22Rv1 (cell line): ENCODE measurements around the gene DPEP1.

Source experiments
- ZFX ChIP-seq: fragments of 450-650 bp; IDR thresholded peaks from 2 replicates; pipeline ENCODE4 v1.6.1; 2017; ENCODE audit warnings: antibody characterized with exemption, borderline replicate concordance
- TF ChIP-seq, protein P1 (sequence below): fragments of 450-650 bp; IDR thresholded peaks from 2 replicates; pipeline ENCODE4 v1.5.1; 2017; ENCODE audit warnings: mild to moderate bottlenecking

DNA sequence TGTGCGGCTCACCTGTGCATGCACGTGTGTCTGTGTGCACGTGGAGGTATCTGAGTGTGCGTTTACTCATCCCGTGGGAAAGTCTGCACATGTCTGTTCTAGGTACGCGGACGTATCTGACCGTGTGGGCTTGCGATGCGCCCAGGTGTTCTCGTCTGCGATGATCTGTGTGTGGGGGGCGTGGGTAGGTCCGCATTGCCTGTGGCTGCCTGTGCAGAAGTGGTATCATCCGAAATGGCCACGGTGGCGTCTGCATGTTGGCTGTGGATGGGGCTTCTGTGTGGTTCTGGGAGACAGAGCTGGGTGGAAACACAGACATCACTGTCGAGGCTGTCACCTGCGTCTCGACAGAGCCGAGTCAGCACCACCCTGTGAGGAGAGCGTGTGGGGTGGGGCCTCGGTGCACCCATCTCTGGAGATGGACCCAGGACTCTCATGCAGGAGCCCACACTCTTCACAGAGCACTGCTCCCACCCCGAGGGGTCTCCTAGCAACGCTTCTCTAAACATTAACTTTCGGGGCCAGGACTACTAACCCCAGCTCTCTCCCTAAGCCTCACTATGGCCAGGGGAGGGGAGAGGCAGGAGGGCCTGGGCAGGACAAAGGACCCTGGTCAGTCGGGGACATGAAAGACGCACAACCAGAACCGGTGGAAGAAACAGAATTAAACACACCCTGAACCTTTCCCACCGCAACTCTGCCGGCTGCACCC lies 8.4 kb downstream of the DPEP1 start:
- TF ChIP-seq, protein P1, sequence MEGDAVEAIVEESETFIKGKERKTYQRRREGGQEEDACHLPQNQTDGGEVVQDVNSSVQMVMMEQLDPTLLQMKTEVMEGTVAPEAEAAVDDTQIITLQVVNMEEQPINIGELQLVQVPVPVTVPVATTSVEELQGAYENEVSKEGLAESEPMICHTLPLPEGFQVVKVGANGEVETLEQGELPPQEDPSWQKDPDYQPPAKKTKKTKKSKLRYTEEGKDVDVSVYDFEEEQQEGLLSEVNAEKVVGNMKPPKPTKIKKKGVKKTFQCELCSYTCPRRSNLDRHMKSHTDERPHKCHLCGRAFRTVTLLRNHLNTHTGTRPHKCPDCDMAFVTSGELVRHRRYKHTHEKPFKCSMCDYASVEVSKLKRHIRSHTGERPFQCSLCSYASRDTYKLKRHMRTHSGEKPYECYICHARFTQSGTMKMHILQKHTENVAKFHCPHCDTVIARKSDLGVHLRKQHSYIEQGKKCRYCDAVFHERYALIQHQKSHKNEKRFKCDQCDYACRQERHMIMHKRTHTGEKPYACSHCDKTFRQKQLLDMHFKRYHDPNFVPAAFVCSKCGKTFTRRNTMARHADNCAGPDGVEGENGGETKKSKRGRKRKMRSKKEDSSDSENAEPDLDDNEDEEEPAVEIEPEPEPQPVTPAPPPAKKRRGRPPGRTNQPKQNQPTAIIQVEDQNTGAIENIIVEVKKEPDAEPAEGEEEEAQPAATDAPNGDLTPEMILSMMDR: no peak
- TF ChIP-seq ZFX: no peak
